22Rv1 (cell line): ENCODE measurements around the gene RAB7A.

Experiments
- ZFX ChIP-seq: fragments of 450-650 bp; IDR thresholded peaks from 2 replicates; pipeline ENCODE4 v1.6.1; 2017; ENCODE audit warnings: antibody characterized with exemption, borderline replicate concordance
- TF ChIP-seq, protein P1 (sequence below): fragments of 450-650 bp; IDR thresholded peaks from 2 replicates; pipeline ENCODE4 v1.5.1; 2017; ENCODE audit warnings: mild to moderate bottlenecking

GRCh38 chr3:128753715-128754114 is 27.7 kb downstream of the RAB7A start:
- TF ChIP-seq, protein P1, sequence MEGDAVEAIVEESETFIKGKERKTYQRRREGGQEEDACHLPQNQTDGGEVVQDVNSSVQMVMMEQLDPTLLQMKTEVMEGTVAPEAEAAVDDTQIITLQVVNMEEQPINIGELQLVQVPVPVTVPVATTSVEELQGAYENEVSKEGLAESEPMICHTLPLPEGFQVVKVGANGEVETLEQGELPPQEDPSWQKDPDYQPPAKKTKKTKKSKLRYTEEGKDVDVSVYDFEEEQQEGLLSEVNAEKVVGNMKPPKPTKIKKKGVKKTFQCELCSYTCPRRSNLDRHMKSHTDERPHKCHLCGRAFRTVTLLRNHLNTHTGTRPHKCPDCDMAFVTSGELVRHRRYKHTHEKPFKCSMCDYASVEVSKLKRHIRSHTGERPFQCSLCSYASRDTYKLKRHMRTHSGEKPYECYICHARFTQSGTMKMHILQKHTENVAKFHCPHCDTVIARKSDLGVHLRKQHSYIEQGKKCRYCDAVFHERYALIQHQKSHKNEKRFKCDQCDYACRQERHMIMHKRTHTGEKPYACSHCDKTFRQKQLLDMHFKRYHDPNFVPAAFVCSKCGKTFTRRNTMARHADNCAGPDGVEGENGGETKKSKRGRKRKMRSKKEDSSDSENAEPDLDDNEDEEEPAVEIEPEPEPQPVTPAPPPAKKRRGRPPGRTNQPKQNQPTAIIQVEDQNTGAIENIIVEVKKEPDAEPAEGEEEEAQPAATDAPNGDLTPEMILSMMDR: no peak
- TF ChIP-seq ZFX: no peak
